Activated gamma-delta T cell treated with Interleukin-2 at 50 U/mL for 16 hours (primary cell): ENCODE results near the gene ACSF2.
"Not testable (repeated sequence)": the region's sequence is repeated elsewhere in the genome, so short reads cannot be mapped to it uniquely, and the experiment has no call there.

ENCODE experiments used
- DNase-seq: peaks from one replicate; pipeline ENCODE4 v3.0.0-alpha.2; 2020

The ACSF2 gene

DNA sequence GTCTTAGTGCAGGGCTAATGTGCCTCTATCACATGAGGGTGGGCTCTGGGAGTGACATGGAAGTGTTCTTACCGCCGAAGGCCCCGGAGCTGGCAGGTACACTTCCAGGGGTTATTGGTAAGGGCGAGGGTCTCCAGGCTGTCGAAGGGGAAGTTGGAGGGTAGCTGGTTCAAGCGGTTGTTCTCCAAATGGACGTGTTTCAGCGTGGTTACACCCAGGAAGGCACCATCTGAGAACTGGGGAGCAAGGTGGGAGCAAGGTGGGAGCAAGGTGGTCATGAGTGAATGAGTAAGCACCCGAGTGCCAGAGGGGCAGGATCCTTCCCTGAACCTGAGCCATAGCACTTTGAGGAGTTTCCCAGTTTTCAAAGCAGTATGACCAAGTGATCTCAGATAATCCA, 39.6 kb downstream of the ACSF2 start:
- no peak for DNase-seq

DNA sequence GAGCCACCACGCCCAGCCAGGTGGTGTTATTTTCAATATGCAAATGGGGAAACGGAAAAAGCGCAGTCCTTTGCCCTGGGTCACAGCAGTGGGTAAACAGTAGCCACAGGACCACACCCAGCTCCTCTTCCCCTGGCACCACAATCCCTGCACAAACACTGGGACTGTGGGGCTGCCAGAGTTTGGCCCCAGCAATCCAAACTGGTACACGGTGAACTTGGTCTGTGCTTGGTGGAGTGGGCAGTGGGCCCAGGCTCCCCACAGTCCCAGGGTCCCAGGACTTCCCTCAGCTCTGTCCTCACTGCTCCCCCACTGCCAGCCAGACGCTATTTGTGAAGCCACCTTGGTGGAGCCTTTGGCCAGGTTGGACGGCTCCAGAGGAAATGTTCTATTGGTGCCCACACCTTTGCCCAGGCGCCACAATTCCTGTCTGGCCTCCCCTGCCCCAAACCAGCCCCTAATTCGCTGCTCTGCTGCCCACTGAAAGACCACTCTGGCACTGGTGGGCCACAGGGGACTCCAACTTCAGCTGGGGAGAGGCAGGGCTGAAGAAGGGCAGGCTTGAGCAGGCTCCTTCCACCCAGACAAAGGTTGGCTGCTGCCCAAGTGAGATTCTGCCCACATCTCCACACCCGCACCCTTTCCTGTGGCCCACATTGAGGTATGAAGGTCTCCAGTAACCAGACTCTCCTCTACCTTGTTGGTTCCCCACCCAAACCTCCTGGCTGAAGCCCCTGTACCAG, 40.5 kb downstream of the ACSF2 start:
- no peak for DNase-seq

- no peak for DNase-seq
Measured at GRCh38 chr17:50467114-50467854, 41.3 kb downstream of the ACSF2 start.

DNA sequence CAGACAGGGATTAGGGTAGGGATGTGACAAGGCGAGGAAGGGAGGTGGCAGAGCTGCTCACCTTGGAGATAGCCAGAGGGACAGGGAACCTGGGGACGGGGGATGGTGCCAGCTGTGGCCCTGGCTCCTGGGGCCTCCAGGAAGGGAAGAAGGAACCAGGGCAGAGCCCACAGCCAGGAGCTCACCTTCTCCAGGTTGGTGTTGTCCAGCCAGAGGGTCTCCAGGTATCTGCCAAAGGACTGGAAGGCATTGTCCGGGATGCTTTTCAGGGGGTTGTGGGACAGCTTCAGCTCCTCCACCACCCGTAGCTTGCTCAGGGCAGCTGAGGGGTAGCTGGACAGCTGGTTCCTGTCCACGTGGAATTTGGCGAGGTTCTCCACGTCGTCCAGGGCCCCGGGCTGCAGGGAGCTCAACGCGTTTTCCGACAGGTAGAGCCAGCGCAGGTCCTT, 41.9 kb downstream of the ACSF2 start:
- no peak for DNase-seq

GRCh38 chr17:50468304-50469207, 42.5 kb downstream of the ACSF2 start, which contains the start of gene CHAD:
Gene CHAD, minus strand, starts transcription at chr17:50468880. Its CDS starts 67 bp downstream, at chr17:50468813.
- DNase-seq = no peak

DNA sequence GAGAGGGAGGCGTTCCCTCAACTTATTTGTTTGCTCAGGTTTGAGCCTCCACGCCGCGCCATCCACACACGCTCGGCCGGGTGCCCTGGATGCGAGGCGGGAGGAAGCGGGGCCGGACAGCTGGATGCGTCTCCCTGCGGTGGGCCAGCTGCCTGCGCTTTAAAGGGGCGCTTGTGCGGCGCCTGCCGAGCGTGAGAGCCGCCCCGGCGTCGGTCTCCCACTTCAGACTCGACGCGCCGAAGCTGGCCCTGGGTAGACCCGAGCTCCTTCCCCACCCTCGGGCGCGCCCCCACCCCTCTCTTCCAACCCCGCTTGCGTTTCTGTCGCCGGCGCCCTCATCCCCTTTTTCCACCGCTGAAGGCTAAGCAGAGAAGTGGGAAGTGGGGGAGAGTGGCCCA, 43.2 kb downstream of the ACSF2 start:
- no peak for DNase-seq

- DNase-seq = no peak
Measured at GRCh38 chr17:50469671-50470305, 43.8 kb downstream of the ACSF2 start.

DNA sequence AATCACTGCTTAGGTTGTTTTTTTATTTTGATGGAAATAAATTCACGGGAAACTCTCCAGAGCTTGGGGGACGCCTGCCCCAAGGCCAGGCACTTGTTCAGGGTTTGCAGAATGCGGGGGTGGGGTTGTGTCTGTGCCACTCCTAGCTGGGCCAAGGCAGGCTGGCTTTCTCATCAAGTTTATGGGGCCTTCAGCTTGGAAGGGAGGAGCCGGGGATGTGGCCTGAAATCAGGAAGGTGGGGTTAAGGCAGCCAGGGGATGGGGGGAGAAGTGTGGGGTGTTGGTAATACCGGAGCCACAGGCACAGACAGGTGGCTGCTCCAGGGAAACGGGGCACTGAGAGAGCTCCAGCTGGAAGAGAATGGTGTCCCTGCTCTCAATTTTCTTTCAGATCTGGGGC, 44.4 kb downstream of the ACSF2 start:
- no peak for DNase-seq

DNA sequence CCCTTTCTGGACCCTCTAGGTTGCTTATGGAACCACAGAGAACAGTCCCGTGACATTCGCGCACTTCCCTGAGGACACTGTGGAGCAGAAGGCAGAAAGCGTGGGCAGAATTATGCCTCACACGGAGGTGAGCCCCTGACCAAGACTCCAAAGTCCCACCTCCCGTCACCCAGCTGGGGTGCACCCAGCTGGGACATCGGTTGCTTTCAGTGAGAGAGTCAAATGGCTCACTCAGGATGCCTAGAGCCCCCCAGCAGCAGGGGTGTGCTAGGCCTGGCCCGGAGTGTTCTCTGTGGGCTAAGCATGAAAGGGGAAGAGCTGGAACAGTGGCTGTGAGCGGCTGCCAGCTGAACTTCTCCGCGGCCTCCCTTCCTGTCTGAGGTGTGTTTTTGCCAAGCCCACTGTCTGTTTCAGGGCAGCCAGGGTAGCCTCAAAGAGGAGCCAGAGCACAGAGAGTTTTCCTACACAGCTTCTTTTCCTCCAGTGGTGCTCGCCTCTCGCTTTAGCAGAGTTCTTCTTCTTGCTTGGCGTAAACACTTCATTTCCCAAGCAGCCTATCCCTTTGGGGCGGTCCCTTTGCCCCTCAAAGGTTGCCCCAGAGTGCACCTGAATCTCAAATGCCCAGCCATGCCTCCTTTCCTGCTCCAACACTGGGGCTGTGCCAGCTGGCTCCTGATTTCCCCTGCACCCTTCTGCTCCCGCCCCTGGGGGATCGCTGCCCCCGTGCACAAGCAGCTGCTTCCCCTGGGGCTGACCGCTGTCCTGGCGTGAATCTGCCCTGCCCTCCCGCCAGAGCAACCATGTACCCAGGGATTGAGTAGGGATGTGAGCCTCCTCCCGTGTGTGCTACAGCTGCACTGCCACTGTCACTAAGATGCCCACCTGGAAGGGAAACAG, 45.2 kb downstream of the ACSF2 start:
- DNase-seq = no peak

DNA sequence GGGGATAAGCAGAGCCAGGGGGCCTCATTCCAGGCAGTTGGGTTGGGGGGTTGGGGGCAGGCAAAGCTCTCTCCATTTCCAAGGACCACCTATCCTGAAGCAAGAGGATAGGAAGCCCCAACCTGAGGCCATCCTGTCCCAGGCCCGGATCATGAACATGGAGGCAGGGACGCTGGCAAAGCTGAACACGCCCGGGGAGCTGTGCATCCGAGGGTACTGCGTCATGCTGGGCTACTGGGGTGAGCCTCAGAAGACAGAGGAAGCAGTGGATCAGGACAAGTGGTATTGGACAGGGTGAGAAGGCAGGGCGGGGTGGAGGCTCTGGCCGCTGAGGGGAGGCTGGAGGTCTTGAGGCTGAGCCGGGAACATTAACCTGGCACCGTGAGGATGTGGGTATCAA, 46.3 kb downstream of the ACSF2 start:
- no peak for DNase-seq

DNA sequence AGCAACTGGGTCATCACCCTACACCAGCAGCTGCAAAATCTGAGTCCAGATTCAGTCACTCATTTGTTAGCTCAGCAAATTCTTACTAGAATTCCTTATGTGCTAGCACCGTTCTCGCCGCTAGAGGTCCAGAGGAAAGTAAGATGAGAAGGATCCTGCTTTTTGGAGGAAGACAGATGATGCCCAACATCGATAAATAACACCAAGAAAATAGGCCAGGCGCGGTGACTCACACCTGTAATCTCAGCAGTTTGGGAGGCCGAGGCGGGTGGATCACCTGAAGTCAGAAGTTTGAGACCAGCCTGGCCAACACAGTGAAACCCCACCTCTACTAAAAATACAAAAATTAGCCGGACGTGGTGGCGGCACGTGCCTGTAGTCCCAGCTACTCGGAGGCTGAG, 46.7 kb downstream of the ACSF2 start:
- not testable (repeated sequence) for DNase-seq

DNA sequence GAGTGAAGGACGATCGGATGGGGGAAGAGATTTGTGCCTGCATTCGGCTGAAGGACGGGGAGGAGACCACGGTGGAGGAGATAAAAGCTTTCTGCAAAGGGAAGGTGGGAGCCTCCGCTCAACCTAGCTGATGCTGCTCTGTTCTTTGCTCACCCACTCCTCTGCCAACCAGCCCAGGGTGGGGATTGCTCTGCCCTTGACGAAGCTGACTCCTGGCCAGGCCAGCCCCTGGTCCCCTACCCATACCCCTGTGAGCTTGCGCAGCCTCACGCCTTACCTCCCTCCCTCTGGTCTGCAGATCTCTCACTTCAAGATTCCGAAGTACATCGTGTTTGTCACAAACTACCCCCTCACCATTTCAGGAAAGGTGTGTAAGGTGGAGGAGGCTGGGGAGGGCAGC, 47.9 kb downstream of the ACSF2 start:
- no peak for DNase-seq

DNA sequence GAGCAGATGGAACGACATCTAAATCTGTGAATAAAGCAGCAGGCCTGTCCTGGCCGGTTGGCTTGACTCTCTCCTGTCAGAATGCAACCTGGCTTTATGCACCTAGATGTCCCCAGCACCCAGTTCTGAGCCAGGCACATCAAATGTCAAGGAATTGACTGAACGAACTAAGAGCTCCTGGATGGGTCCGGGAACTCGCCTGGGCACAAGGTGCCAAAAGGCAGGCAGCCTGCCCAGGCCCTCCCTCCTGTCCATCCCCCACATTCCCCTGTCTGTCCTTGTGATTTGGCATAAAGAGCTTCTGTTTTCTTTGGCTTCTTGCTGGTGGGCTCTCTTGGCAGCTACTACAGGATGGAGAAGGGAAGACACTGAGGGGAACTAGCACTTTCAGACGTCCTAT, 48.5 kb downstream of the ACSF2 start:
- no peak for DNase-seq

DNA sequence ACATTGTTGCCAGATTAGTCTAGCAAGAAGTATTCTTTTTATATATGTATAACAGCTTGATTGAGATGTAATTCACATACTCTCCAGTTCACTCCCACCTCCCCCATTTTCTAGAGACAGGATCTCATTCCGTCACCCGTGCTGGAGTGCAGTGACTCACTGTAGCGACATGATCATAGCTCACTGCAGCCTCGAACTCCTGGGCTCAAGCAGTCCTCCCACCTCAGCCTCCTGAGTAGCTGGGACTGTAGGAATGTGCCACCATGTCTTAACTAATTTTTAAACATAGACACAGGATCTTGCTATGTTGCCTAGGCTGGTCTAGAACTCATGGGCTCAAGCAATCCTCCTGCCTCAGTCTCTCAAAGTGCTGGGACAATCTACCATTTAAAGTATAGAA, 49.3 kb downstream of the ACSF2 start:
- no peak for DNase-seq

DNA sequence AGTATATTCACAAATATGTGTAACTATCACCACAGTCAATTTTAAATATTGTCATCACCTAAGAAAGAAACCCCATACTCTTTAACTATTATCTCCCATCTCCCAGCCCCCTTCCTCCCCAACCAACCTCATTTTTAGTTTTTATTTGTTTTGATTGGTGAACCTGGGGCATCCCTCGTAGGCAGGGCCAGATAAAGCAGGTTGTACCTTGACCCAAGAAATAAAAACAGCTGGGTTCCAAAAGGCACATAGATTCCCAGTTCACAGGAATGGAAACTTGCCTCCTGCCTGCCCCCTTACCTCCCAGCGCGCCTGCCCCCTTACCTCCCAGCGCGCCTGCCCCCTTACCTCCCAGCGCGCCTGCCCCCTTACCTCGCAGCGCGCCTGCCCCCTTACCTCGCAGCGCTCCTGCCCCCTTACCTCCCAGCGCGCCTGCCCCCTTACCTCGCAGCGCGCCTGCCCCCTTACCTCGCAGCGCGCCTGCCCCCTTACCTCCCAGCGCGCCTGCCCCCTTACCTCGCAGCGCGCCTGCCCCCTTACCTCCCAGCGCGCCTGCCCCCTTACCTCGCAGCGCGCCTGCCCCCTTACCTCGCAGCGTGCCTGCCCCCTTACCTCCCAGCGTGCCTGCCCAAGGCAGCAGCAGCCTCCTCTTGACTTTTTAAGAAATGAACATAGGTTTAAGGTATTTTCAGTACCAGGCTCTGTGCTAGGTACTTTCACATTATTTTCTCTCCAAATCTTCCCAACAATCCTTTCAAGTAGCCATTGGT, 49.9 kb downstream of the ACSF2 start:
- DNase-seq = not testable (repeated sequence)

GRCh38 chr17:50476545-50477315, 50.7 kb downstream of the ACSF2 start:
- DNase-seq = no peak

DNA sequence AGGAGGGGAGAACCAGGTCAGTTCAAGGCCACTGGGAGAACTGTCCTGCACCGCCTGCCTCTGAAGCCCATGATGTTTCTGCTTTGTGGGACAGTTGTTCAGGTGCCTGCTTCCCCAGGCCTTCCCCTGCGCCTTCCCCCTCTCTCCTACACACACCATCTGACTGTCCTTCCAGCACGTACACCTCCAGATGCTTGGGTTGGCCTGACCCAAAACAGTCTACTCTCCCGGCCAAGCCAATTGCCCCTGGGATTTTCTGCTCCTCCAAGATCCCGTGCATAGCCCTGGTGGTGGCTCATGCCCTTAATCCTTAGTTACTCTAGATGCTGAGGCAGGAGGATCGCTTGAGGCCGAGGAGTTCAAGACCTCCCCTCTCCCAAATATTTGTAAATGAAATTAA, 52.0 kb downstream of the ACSF2 start:
- no peak for DNase-seq

- DNase-seq = peak; percentile 80
Measured at GRCh38 chr17:50478391-50479381, 52.7 kb downstream of the ACSF2 start, which contains the start of gene RSAD1. Gene RSAD1, plus strand, starts transcription at chr17:50478860. Its CDS starts 25 bp downstream, at chr17:50478885.
